Choroid plexus epithelial cell (primary cell): ENCODE measurements around the gene RPL7A.
"Not testable (repeated sequence)": the region's sequence is repeated elsewhere in the genome, so short reads cannot be mapped to it uniquely, and the experiment has no call there.

Source experiments
- DNase-seq: peaks from one replicate; pipeline ENCODE4 v3.0.0-alpha.2; 2010; ENCODE audit warnings: low read depth
- H3K4me3 ChIP-seq: 2 replicates; pipeline ENCODE4 v1.5.1; 2011; ENCODE audit warnings: low read depth, mild to moderate bottlenecking, control low read depth, low read length, moderate library complexity
- TF ChIP-seq, protein P1 (sequence below): conservative IDR thresholded peaks from 2 replicates; pipeline ENCODE4 v1.5.1; 2011; ENCODE audit warnings: low read depth, mild to moderate bottlenecking, control low read depth, inconsistent platforms, low read length, moderate library complexity

RPL7A gene

DNA sequence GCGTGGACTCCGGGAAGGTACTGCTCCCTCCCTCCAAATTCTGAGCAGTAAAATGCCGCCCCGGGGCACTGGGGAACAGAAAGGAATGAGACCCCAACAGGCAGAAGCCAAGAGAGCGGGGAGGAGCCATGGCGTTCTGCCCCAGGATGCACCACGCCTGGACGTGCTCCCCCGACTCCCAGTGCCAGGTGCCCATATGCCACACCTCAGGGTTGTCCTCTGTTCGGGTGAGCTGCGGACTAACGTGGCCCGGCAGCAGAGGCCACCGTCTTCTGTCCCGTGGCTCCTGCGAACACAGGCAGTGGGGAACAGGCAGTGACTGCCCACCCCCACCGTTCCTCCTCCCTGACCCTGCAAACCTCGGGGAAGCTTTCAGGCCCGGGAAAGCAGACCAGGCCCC, 16.8 kb upstream of the RPL7A start:
- DNase-seq, result no peak
- no peak overlapping the region for H3K4me3 ChIP-seq
- TF ChIP-seq, protein P1, sequence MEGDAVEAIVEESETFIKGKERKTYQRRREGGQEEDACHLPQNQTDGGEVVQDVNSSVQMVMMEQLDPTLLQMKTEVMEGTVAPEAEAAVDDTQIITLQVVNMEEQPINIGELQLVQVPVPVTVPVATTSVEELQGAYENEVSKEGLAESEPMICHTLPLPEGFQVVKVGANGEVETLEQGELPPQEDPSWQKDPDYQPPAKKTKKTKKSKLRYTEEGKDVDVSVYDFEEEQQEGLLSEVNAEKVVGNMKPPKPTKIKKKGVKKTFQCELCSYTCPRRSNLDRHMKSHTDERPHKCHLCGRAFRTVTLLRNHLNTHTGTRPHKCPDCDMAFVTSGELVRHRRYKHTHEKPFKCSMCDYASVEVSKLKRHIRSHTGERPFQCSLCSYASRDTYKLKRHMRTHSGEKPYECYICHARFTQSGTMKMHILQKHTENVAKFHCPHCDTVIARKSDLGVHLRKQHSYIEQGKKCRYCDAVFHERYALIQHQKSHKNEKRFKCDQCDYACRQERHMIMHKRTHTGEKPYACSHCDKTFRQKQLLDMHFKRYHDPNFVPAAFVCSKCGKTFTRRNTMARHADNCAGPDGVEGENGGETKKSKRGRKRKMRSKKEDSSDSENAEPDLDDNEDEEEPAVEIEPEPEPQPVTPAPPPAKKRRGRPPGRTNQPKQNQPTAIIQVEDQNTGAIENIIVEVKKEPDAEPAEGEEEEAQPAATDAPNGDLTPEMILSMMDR, result no peak

- no peak for DNase-seq
- no peak overlapping the region for H3K4me3 ChIP-seq
- TF ChIP-seq, protein P1, result no peak
These were observed 16.2 kb upstream of the RPL7A start for GRCh38 chr9:133331641-133332380.

DNA sequence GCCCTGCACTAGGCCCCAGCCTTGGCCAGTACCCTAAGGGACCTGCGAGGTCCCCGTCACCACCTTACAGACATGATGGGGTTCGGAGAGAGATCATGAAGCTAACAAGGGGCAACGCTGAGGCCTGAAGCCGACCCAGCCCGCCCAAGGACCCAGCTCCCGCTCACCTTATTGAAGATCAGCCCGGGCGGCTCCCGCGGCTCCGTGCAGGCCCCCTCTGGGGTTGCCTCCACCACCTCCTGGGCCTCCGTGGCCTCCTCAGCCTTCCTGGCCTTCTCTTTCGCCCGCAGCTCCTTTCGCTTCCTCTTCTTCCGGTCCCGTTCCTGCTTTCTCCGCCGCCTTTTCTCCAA, 15.7 kb upstream of the RPL7A start:
- no peak for DNase-seq
- no peak overlapping the region for H3K4me3 ChIP-seq
- TF ChIP-seq, protein P1, result no peak

GRCh38 chr9:133333011-133333410, 15.0 kb upstream of the RPL7A start:
- TF ChIP-seq, protein P1, result no peak
- no peak overlapping the region for H3K4me3 ChIP-seq
- DNase-seq, result no peak

DNA sequence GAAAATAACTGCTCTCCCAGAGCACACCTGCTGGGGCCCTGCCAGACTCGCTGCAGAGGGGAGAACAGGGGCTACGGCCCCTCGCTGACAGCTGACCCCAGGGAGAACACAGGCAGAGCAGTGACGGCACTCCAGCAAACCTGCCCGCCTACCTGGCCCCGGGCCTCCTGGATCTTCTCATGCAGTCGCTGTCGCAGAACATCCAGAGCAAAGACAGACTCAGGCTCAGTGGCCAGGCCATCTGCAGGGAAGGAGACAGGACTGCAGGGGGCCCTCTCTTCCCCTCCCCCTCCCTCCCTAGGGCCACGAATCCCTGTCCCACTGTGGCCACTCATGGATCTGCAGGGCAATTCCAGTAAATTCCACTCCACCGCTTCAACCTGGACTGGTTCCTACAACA, 14.5 kb upstream of the RPL7A start:
- DNase-seq, result no peak
- TF ChIP-seq, protein P1, result peak; percentile 12
- H3K4me3 ChIP-seq, result no peak overlapping the region

GRCh38 chr9:133334161-133334560, 13.9 kb upstream of the RPL7A start:
- no peak for DNase-seq
- no peak overlapping the region for H3K4me3 ChIP-seq
- TF ChIP-seq, protein P1, result no peak

GRCh38 chr9:133334888-133335287, 13.1 kb upstream of the RPL7A start:
- not testable (repeated sequence) for DNase-seq
- peak overlapping the region; percentile 89 for H3K4me3 ChIP-seq
